ENCODE data around the gene MRPL55. TPM values are rescaled to one million over a fixed set of nuclear protein-coding genes. Genes with fewer than 3 reads are reported as not detected.

The MRPL55 gene
- total and polyA plus RNA-seq, 2 experiments from 2014 or later: 92.4 to 172 TPM

DNA sequence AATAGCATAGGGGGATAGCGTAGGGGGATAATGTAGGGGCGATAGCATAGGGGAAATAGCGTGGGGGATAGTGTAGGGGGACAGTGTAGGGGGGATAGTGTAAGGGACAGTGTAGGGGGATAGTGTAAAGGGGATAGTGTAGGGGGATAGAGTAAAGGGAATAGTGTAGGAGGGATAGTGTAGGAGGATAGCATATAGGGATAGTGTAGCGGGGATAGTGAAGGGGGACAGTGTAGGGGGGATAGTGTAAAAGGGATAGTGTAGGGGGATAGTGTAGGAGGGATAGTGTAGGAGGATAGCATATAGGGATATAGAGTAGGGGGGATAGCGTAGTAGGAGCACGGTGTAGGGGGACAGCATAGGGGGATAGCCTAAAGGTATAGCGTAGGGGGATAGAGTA, 40.7 kb downstream of the MRPL55 start:
- Histone ChIP-seq H3K4me2 (no peak overlapping the region), H3K27me3 (ENCODE audit: insufficient read depth) (peaks cover 98% of the 10 kb centered on the region), H4K20me1 (replicated peaks; ENCODE audit: insufficient read depth) (no peaks in the 10 kb centered on the region), H3K27ac (ENCODE audit: low read depth) (no peak overlapping the region), H3K9me2 (ENCODE audit: insufficient read depth) (no peaks in the 10 kb centered on the region), H3K4me1 (ENCODE audit: insufficient read depth) (no peaks in the 10 kb centered on the region), H3K79me2 (replicated peaks; ENCODE audit: insufficient read depth) (no peaks in the 10 kb centered on the region), H2AFZ (no peak overlapping the region), H3F3A (replicated peaks; ENCODE audit: low read depth) (no peaks in the 10 kb centered on the region), H3K4me3 (no peak overlapping the region), H3K36me3 (ENCODE audit: insufficient read depth) (no peaks in the 10 kb centered on the region)
- ATAC-seq (no peak), DNase-seq (ENCODE audit: low spot score) (no peak)
- Mint-ChIP-seq H3K27me3 (ENCODE audit: insufficient read depth, low read depth, poor library complexity) (peaks cover 59% of the 10 kb centered on the region), H3K4me3 (no peak overlapping the region), H3K36me3 (ENCODE audit: low read depth) (no peaks in the 10 kb centered on the region), H3K27ac (no peak overlapping the region), H3K4me1 (no peaks in the 10 kb centered on the region), H3K9me3 (no peaks in the 10 kb centered on the region)
- TF ChIP-seq EZH2phosphoT487 (IDR thresholded peaks at IDR 0.05; ENCODE audit: unreplicated experiment) (no peak), STAT1 (IDR thresholded peaks at IDR 0.05; ENCODE audit: unreplicated experiment) (no peak), EZH2 (IDR thresholded peaks at IDR 0.05; ENCODE audit: low read depth, unreplicated experiment) (no peak), CREB1 (CRISPR knock-in tag; IDR thresholded peaks at IDR 0.05; ENCODE audit: low read depth) (no peak)
- TF ChIP-seq, protein P1, sequence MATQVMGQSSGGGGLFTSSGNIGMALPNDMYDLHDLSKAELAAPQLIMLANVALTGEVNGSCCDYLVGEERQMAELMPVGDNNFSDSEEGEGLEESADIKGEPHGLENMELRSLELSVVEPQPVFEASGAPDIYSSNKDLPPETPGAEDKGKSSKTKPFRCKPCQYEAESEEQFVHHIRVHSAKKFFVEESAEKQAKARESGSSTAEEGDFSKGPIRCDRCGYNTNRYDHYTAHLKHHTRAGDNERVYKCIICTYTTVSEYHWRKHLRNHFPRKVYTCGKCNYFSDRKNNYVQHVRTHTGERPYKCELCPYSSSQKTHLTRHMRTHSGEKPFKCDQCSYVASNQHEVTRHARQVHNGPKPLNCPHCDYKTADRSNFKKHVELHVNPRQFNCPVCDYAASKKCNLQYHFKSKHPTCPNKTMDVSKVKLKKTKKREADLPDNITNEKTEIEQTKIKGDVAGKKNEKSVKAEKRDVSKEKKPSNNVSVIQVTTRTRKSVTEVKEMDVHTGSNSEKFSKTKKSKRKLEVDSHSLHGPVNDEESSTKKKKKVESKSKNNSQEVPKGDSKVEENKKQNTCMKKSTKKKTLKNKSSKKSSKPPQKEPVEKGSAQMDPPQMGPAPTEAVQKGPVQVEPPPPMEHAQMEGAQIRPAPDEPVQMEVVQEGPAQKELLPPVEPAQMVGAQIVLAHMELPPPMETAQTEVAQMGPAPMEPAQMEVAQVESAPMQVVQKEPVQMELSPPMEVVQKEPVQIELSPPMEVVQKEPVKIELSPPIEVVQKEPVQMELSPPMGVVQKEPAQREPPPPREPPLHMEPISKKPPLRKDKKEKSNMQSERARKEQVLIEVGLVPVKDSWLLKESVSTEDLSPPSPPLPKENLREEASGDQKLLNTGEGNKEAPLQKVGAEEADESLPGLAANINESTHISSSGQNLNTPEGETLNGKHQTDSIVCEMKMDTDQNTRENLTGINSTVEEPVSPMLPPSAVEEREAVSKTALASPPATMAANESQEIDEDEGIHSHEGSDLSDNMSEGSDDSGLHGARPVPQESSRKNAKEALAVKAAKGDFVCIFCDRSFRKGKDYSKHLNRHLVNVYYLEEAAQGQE (IDR thresholded peaks at IDR 0.05; ENCODE audit: unreplicated experiment): no peak

DNA sequence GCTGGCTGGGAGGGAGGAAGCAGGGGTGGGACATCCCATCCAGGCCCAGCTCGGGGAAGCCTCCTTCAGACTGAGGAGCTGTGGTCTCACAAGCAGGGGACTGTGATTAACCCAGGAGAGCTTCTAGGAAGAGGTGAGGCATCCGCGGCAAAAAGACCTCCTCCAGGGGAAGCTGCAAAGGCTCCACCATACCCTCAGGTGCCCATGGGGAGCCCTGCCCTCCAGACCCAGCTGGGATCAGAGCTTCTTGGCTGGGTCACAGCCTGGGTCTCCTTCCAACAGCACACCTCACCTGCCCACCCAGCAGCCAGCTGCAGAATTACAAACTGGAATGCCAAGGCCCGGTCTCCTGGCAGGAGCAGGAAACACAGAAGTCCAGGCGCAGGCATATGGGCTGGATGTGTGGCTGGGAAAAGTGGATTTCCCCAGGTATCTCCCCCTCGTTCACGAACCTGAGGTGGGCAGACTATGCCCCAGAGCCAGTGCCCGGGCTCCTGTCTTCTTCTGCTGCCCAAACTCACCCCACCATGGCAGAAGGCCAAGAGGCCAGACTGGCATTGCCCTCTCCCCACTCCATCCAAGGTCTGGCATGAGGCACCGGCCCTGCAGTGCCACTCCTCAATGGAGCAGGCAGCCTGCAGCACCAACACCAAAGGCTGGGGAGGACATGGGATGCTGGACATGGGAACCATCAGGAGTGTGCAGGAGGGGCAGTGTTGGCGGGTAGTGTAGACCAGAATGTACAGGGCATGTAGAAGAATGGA, 42.0 kb downstream of the MRPL55 start:
- no peak for DNase-seq (ENCODE audit: low spot score)
- H3K36me3 Mint-ChIP-seq (ENCODE audit: low read depth): no peaks in the 10 kb centered on the region
- Histone ChIP-seq H4K20me1 (replicated peaks; ENCODE audit: insufficient read depth) (no peaks in the 10 kb centered on the region), H3K4me2 (no peak overlapping the region), H3K4me1 (ENCODE audit: insufficient read depth) (no peaks in the 10 kb centered on the region), H3K4me3 (no peak overlapping the region), H3K79me2 (replicated peaks; ENCODE audit: insufficient read depth) (no peaks in the 10 kb centered on the region), H3F3A (replicated peaks; ENCODE audit: low read depth) (no peaks in the 10 kb centered on the region), H3K27ac (ENCODE audit: low read depth) (no peak overlapping the region), H3K27me3 (ENCODE audit: insufficient read depth) (peaks cover 98% of the 10 kb centered on the region), H3K36me3 (ENCODE audit: insufficient read depth) (no peaks in the 10 kb centered on the region), H3K9me2 (ENCODE audit: insufficient read depth) (no peaks in the 10 kb centered on the region), H2AFZ (no peak overlapping the region)
- peaks cover 54% of the 10 kb centered on the region for H3K27me3 Mint-ChIP-seq (ENCODE audit: insufficient read depth, low read depth, poor library complexity)
- H3K27ac Mint-ChIP-seq: no peak overlapping the region
- H3K4me1 Mint-ChIP-seq: no peaks in the 10 kb centered on the region
- no peaks in the 10 kb centered on the region for H3K9me3 Mint-ChIP-seq
- no peak for ATAC-seq
- H3K4me3 Mint-ChIP-seq: no peak overlapping the region; the same call in 2 of the 3 replicates
- TF ChIP-seq EZH2phosphoT487 (IDR thresholded peaks at IDR 0.05; ENCODE audit: unreplicated experiment) (no peak), STAT1 (IDR thresholded peaks at IDR 0.05; ENCODE audit: unreplicated experiment) (no peak), NANOG (IDR thresholded peaks at IDR 0.05; ENCODE audit: borderline replicate concordance) (no peak), ZNF114 (CRISPR knock-in tag; IDR thresholded peaks at IDR 0.05) (no peak)
- TF ChIP-seq, protein P2, sequence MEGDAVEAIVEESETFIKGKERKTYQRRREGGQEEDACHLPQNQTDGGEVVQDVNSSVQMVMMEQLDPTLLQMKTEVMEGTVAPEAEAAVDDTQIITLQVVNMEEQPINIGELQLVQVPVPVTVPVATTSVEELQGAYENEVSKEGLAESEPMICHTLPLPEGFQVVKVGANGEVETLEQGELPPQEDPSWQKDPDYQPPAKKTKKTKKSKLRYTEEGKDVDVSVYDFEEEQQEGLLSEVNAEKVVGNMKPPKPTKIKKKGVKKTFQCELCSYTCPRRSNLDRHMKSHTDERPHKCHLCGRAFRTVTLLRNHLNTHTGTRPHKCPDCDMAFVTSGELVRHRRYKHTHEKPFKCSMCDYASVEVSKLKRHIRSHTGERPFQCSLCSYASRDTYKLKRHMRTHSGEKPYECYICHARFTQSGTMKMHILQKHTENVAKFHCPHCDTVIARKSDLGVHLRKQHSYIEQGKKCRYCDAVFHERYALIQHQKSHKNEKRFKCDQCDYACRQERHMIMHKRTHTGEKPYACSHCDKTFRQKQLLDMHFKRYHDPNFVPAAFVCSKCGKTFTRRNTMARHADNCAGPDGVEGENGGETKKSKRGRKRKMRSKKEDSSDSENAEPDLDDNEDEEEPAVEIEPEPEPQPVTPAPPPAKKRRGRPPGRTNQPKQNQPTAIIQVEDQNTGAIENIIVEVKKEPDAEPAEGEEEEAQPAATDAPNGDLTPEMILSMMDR (conservative IDR thresholded peaks at IDR 0.05; ENCODE audit: low read depth in 2 of 2): no peak
- TF ChIP-seq, protein P1 (IDR thresholded peaks at IDR 0.05; ENCODE audit: unreplicated experiment): no peak

All from GM23338 (cell line).